ENCODE data around the gene TMED9.

TMED9 gene

GRCh38 chr5:177595991-177596774 is 4.2 kb downstream of the TMED9 start:
- no peak for TF ChIP-seq CREB5 (CRISPR knock-in tag; IDR thresholded peaks at IDR 0.05; ENCODE audit: low read depth)
- TF ChIP-seq ZFP3 (CRISPR knock-in tag; IDR thresholded peaks at IDR 0.05), result no peak
- no peak for TF ChIP-seq ESRRG (CRISPR knock-in tag; IDR thresholded peaks at IDR 0.05)
- no peak for TF ChIP-seq POU6F1 (CRISPR knock-in tag; IDR thresholded peaks at IDR 0.05; ENCODE audit: borderline replicate concordance, low read depth)
- no peak for TF ChIP-seq ZNF70 (CRISPR knock-in tag; IDR thresholded peaks at IDR 0.05)
- TF ChIP-seq ISL1 (CRISPR knock-in tag; IDR thresholded peaks at IDR 0.05), result no peak
- TF ChIP-seq SNAI2 (CRISPR knock-in tag; IDR thresholded peaks at IDR 0.05), result no peak
- TF ChIP-seq GLIS3 (CRISPR knock-in tag; IDR thresholded peaks at IDR 0.05), result no peak
- TF ChIP-seq ZFP30 (CRISPR knock-in tag; IDR thresholded peaks at IDR 0.05), result no peak
- no peak for TF ChIP-seq TCF4 (CRISPR knock-in tag; IDR thresholded peaks at IDR 0.05; ENCODE audit: borderline replicate concordance)
- TF ChIP-seq ZNF8 (CRISPR knock-in tag; IDR thresholded peaks at IDR 0.05), result no peak
- no peak for TF ChIP-seq BACH2 (CRISPR knock-in tag; IDR thresholded peaks at IDR 0.05; ENCODE audit: borderline replicate concordance)
- no peak for TF ChIP-seq TOX (CRISPR knock-in tag; IDR thresholded peaks at IDR 0.05; ENCODE audit: borderline replicate concordance)
- ATAC-seq, result no peak

- TF ChIP-seq CSDC2 (CRISPR knock-in tag; IDR thresholded peaks at IDR 0.05) (no peak), ZC3H10 (CRISPR knock-in tag; IDR thresholded peaks at IDR 0.05) (no peak), OSR1 (CRISPR knock-in tag; IDR thresholded peaks at IDR 0.05) (no peak), BACH2 (CRISPR knock-in tag; IDR thresholded peaks at IDR 0.05; ENCODE audit: borderline replicate concordance) (no peak), ISL1 (CRISPR knock-in tag; IDR thresholded peaks at IDR 0.05) (no peak), SNAI2 (CRISPR knock-in tag; IDR thresholded peaks at IDR 0.05) (no peak), ZFP3 (CRISPR knock-in tag; IDR thresholded peaks at IDR 0.05) (no peak), TSHZ2 (CRISPR knock-in tag; IDR thresholded peaks at IDR 0.05) (no peak), ZNF70 (CRISPR knock-in tag; IDR thresholded peaks at IDR 0.05) (no peak), ARNTL (CRISPR knock-in tag; IDR thresholded peaks at IDR 0.05; ENCODE audit: borderline replicate concordance, low read depth) (no peak), CREB5 (CRISPR knock-in tag; IDR thresholded peaks at IDR 0.05; ENCODE audit: low read depth) (no peak)
- TF ChIP-seq, protein P1, sequence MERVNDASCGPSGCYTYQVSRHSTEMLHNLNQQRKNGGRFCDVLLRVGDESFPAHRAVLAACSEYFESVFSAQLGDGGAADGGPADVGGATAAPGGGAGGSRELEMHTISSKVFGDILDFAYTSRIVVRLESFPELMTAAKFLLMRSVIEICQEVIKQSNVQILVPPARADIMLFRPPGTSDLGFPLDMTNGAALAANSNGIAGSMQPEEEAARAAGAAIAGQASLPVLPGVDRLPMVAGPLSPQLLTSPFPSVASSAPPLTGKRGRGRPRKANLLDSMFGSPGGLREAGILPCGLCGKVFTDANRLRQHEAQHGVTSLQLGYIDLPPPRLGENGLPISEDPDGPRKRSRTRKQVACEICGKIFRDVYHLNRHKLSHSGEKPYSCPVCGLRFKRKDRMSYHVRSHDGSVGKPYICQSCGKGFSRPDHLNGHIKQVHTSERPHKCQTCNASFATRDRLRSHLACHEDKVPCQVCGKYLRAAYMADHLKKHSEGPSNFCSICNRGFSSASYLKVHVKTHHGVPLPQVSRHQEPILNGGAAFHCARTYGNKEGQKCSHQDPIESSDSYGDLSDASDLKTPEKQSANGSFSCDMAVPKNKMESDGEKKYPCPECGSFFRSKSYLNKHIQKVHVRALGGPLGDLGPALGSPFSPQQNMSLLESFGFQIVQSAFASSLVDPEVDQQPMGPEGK (CRISPR knock-in tag; IDR thresholded peaks at IDR 0.05; ENCODE audit: borderline replicate concordance), result no peak
- no peak for ATAC-seq
These were observed 4.8 kb downstream of the TMED9 start for GRCh38 chr5:177596775-177597238.

DNA sequence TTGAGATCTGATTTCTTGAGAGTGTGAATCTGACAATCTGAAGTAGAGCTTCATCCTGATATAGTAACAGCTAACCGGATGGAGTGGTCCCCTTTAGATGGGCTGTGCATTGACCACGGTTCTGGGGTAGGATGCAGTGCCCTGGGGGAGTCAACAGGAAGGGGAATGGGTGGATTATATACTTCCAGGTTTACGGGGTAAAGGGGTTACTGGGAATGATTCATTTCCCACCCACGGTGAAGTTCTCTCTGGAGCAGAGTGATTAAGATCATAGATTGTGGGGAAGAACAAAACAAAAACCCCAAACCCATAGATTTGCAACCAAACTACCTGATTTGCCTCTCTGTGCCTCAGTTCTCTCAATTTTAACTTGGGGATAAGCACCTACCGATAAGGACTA is 6.5 kb downstream of the TMED9 start:
- no peak for ATAC-seq
- TF ChIP-seq ZNF70 (CRISPR knock-in tag; IDR thresholded peaks at IDR 0.05) (no peak), RARB (CRISPR knock-in tag; IDR thresholded peaks at IDR 0.05) (no peak), TSHZ2 (CRISPR knock-in tag; IDR thresholded peaks at IDR 0.05) (no peak), BACH2 (CRISPR knock-in tag; IDR thresholded peaks at IDR 0.05; ENCODE audit: borderline replicate concordance) (no peak), ZFP30 (CRISPR knock-in tag; IDR thresholded peaks at IDR 0.05) (no peak), CSDC2 (CRISPR knock-in tag; IDR thresholded peaks at IDR 0.05) (no peak), ARNTL (CRISPR knock-in tag; IDR thresholded peaks at IDR 0.05; ENCODE audit: borderline replicate concordance, low read depth) (no peak), OSR1 (CRISPR knock-in tag; IDR thresholded peaks at IDR 0.05) (no peak)
- TF ChIP-seq, protein P1 (CRISPR knock-in tag; IDR thresholded peaks at IDR 0.05; ENCODE audit: borderline replicate concordance), result no peak

Data from SK-N-SH treated with all-trans-retinoic acid at 6 μM for 48 hours (cell line).